Measurements from ENCODE around the gene SYTL3.

The SYTL3 gene

GRCh38 chr6:158707821-158708195, 58.0 kb downstream of the SYTL3 start:
- Histone ChIP-seq H3K27ac (ENCODE audit: insufficient read depth, low read depth, low read length, poor library complexity, severe bottlenecking) (no peak overlapping the region), H3K36me3 (ENCODE audit: control insufficient read depth, insufficient read depth, low read length) (no peaks in the 10 kb centered on the region), H3K4me1 (ENCODE audit: control insufficient read depth, insufficient read depth, low read length) (no peaks in the 10 kb centered on the region), H3K27me3 (ENCODE audit: control insufficient read depth, insufficient read depth, low read length, poor library complexity, severe bottlenecking) (no peaks in the 10 kb centered on the region), H3K4me3 (ENCODE audit: insufficient read depth, low read depth, low read length) (no peak overlapping the region), H3K9me3 (ENCODE audit: control insufficient read depth, low read length) (no peaks in the 10 kb centered on the region)
- WGBS, 2 experiments: 79 to 80% methylated on average over 10 of the region's 10 CpGs

DNA sequence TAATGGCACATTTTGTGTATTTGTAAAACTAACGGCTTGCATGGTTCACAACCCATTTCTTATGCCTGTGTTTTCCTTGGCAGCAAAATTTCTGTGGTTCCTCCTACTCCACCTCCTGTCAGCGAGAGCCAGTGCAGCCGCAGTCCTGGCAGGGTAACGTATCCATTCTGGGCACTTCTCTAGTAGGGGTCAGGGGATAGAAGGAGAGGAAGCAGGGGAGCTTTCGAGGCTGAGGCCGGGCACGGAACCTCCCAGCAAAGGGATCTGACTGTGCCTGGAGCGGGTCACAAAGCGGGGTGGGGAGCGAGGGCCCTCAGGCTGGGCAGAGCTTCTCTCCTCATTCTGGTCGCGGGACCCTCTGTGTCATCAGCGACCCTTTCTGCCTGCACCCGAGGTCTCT, 58.4 kb downstream of the SYTL3 start:
- WGBS, 2 experiments: 84 to 86% methylated on average over 14 of the region's 14 CpGs
- H3K36me3 ChIP-seq (ENCODE audit: control insufficient read depth, insufficient read depth, low read length): no peaks in the 10 kb centered on the region
- H3K27ac ChIP-seq (ENCODE audit: insufficient read depth, low read depth, low read length, poor library complexity, severe bottlenecking): no peak overlapping the region
- no peaks in the 10 kb centered on the region for H3K9me3 ChIP-seq (ENCODE audit: control insufficient read depth, low read length)
- H3K27me3 ChIP-seq (ENCODE audit: control insufficient read depth, insufficient read depth, low read length, poor library complexity, severe bottlenecking): no peaks in the 10 kb centered on the region
- no peak overlapping the region for H3K4me3 ChIP-seq (ENCODE audit: insufficient read depth, low read depth, low read length)
- H3K4me1 ChIP-seq (ENCODE audit: control insufficient read depth, insufficient read depth, low read length): no peaks in the 10 kb centered on the region

DNA sequence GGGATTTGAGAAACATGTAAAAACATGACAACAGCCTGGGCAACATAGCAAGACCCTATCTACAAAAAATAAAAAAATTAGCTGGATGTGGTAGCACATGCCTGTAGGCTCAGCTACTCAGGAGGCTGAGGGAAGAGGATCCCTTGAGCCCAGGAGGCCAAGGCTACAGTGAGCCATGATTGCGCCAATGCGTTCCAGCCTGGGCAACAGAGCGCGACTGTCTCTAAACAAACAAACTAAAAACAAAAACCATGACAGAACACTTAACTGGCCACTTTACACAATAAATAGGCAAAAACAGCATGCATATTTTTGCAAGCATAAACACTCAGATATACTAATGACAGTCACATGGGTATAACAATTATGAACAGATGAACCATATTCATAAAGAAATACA, 60.0 kb downstream of the SYTL3 start:
- no peaks in the 10 kb centered on the region for H3K36me3 ChIP-seq (ENCODE audit: control insufficient read depth, insufficient read depth, low read length)
- H3K4me3 ChIP-seq (ENCODE audit: insufficient read depth, low read depth, low read length): no peak overlapping the region
- 94 to 98% methylated on average over 4 of the region's 4 CpGs for WGBS, 2 experiments
- no peaks in the 10 kb centered on the region for H3K27me3 ChIP-seq (ENCODE audit: control insufficient read depth, insufficient read depth, low read length, poor library complexity, severe bottlenecking)
- no peaks in the 10 kb centered on the region for H3K4me1 ChIP-seq (ENCODE audit: control insufficient read depth, insufficient read depth, low read length)
- no peaks in the 10 kb centered on the region for H3K9me3 ChIP-seq (ENCODE audit: control insufficient read depth, low read length)
- H3K27ac ChIP-seq (ENCODE audit: insufficient read depth, low read depth, low read length, poor library complexity, severe bottlenecking): no peak overlapping the region

GRCh38 chr6:158711264-158711663, 61.4 kb downstream of the SYTL3 start:
- H3K4me3 ChIP-seq (ENCODE audit: insufficient read depth, low read depth, low read length): no peak overlapping the region
- no peaks in the 10 kb centered on the region for H3K4me1 ChIP-seq (ENCODE audit: control insufficient read depth, insufficient read depth, low read length)
- no peaks in the 10 kb centered on the region for H3K27me3 ChIP-seq (ENCODE audit: control insufficient read depth, insufficient read depth, low read length, poor library complexity, severe bottlenecking)
- H3K36me3 ChIP-seq (ENCODE audit: control insufficient read depth, insufficient read depth, low read length): no peaks in the 10 kb centered on the region
- H3K27ac ChIP-seq (ENCODE audit: insufficient read depth, low read depth, low read length, poor library complexity, severe bottlenecking): no peak overlapping the region
- WGBS, 2 experiments: 95 to 96% methylated on average over 10 of the region's 10 CpGs
- H3K9me3 ChIP-seq (ENCODE audit: control insufficient read depth, low read length): no peaks in the 10 kb centered on the region

DNA sequence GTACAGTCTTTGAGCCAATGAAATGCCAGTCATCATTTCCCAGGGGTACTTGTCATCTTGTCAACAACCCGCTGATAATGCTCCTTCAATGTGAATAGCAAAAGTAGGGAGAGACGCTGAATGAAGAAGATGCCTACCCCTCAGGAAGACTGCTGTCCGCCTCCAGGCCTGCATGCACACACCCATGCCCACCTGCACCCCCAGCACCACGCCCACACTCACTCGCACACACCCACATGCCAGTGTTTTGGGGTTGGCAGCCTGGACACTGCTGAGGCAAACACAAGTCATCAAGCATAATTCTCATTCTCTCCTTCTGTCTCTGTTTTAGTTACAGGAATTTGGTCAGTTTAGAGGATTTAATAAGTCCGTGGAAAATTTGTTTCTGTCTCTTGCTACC, 63.6 kb downstream of the SYTL3 start:
- no peaks in the 10 kb centered on the region for H3K9me3 ChIP-seq (ENCODE audit: control insufficient read depth, low read length)
- 92 to 94% methylated on average over 6 of the region's 6 CpGs for WGBS, 2 experiments

GRCh38 chr6:158714706-158715105, 64.9 kb downstream of the SYTL3 start:
- Histone ChIP-seq H3K36me3 (ENCODE audit: control insufficient read depth, insufficient read depth, low read length) (no peaks in the 10 kb centered on the region), H3K4me3 (ENCODE audit: insufficient read depth, low read depth, low read length) (no peak overlapping the region), H3K4me1 (ENCODE audit: control insufficient read depth, insufficient read depth, low read length) (no peaks in the 10 kb centered on the region), H3K9me3 (ENCODE audit: control insufficient read depth, low read length) (no peaks in the 10 kb centered on the region), H3K27ac (ENCODE audit: insufficient read depth, low read depth, low read length, poor library complexity, severe bottlenecking) (no peak overlapping the region), H3K27me3 (ENCODE audit: control insufficient read depth, insufficient read depth, low read length, poor library complexity, severe bottlenecking) (no peaks in the 10 kb centered on the region)
- WGBS, 2 experiments: 85 to 86% methylated on average over 8 of the region's 8 CpGs

More for the DNA sequence above, 63.6 kb downstream of the SYTL3 start:
- H3K4me1 ChIP-seq (ENCODE audit: control insufficient read depth, insufficient read depth, low read length): no peaks in the 10 kb centered on the region
- no peaks in the 10 kb centered on the region for H3K36me3 ChIP-seq (ENCODE audit: control insufficient read depth, insufficient read depth, low read length)
- H3K4me3 ChIP-seq (ENCODE audit: insufficient read depth, low read depth, low read length): no peak overlapping the region
- no peak overlapping the region for H3K27ac ChIP-seq (ENCODE audit: insufficient read depth, low read depth, low read length, poor library complexity, severe bottlenecking)
- H3K27me3 ChIP-seq (ENCODE audit: control insufficient read depth, insufficient read depth, low read length, poor library complexity, severe bottlenecking): no peaks in the 10 kb centered on the region

DNA sequence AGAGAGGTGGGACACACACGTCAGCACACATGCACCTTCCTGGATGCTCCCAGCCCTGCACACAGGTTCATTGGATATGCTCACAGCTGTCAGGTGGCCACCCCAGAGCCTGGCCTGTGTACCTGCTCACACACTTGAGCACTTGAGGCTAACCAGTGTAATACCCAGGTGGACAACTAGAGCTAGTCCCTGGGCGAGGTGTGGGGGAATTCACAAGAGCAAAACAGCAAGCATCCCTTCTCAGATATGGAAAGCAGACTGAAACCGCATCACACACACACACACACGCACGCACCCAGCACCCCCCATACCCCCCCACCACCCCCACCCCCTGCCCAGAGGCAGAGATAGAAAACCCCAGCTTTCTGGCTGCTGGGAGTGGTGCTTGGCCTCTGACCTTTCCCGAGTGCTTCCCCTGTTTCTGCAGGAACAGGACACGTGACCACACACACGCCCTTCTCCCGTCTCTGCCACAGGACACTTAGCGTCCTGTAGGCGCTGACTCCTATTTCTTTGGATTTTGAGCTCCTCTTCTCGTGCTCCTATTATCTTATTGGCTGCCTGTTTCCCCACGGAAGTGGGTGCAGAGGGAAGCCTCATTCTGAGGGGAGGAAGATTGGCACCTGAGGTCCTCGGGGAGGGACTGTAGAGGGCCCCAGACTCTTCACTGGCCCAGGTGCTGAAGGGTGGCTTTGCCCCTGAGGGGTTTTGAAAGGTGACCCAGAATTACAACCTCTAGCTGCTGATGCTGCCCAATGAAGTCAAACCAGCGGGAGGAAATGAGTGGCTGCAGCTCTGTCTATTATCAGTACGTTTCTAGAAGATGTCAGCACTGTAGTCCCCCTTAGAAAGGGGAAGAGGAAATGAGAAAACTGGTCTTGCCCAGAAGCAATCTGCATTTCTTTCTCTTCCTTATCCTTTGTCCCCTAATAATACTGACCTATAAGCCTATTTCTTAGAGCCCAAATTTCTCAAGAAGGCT, 65.8 kb downstream of the SYTL3 start:
- 84% methylated on average over 13 of the region's 16 CpGs for WGBS, 2 experiments
- no peaks in the 10 kb centered on the region for H3K9me3 ChIP-seq (ENCODE audit: control insufficient read depth, low read length)

GRCh38 chr6:158717341-158718330, 67.8 kb downstream of the SYTL3 start:
- Histone ChIP-seq H3K27me3 (ENCODE audit: control insufficient read depth, insufficient read depth, low read length, poor library complexity, severe bottlenecking) (no peaks in the 10 kb centered on the region), H3K9me3 (ENCODE audit: control insufficient read depth, low read length) (no peaks in the 10 kb centered on the region), H3K4me3 (ENCODE audit: insufficient read depth, low read depth, low read length) (no peak overlapping the region), H3K36me3 (ENCODE audit: control insufficient read depth, insufficient read depth, low read length) (no peaks in the 10 kb centered on the region), H3K27ac (ENCODE audit: insufficient read depth, low read depth, low read length, poor library complexity, severe bottlenecking) (no peak overlapping the region), H3K4me1 (ENCODE audit: control insufficient read depth, insufficient read depth, low read length) (no peaks in the 10 kb centered on the region)
- 91 to 92% methylated on average over 16 of the region's 16 CpGs for WGBS, 2 experiments

More for the DNA sequence above, 65.8 kb downstream of the SYTL3 start:
- Histone ChIP-seq H3K36me3 (ENCODE audit: control insufficient read depth, insufficient read depth, low read length) (no peaks in the 10 kb centered on the region), H3K27ac (ENCODE audit: insufficient read depth, low read depth, low read length, poor library complexity, severe bottlenecking) (no peak overlapping the region), H3K4me3 (ENCODE audit: insufficient read depth, low read depth, low read length) (no peak overlapping the region), H3K4me1 (ENCODE audit: control insufficient read depth, insufficient read depth, low read length) (no peaks in the 10 kb centered on the region), H3K27me3 (ENCODE audit: control insufficient read depth, insufficient read depth, low read length, poor library complexity, severe bottlenecking) (no peaks in the 10 kb centered on the region)

- Histone ChIP-seq H3K27me3 (ENCODE audit: control insufficient read depth, insufficient read depth, low read length, poor library complexity, severe bottlenecking) (no peaks in the 10 kb centered on the region), H3K4me1 (ENCODE audit: control insufficient read depth, insufficient read depth, low read length) (no peaks in the 10 kb centered on the region), H3K4me3 (ENCODE audit: insufficient read depth, low read depth, low read length) (no peak overlapping the region), H3K9me3 (ENCODE audit: control insufficient read depth, low read length) (no peaks in the 10 kb centered on the region), H3K36me3 (ENCODE audit: control insufficient read depth, insufficient read depth, low read length) (no peaks in the 10 kb centered on the region), H3K27ac (ENCODE audit: insufficient read depth, low read depth, low read length, poor library complexity, severe bottlenecking) (no peak overlapping the region)
- WGBS, 2 experiments: 34 to 36% methylated on average over 13 of the region's 13 CpGs
These were observed 68.7 kb downstream of the SYTL3 start for GRCh38 chr6:158718461-158719046.

Data from ectodermal cell (in vitro differentiated cells).